Loucy (cell line): ENCODE data around the gene CCDC12.

ENCODE experiments used
- EZH2phosphoT487 ChIP-seq: fragments of 200-600 bp; IDR thresholded peaks from 2 replicates; pipeline ENCODE4 v1.6.1; 2018; ENCODE audit warnings: antibody characterized with exemption, mild to moderate bottlenecking, moderate library complexity, borderline replicate concordance
- TF ChIP-seq, protein P1 (sequence below): fragments of 200-600 bp; sonication (generic); conservative IDR thresholded peaks from 2 replicates; pipeline ENCODE4 v1.5.1; 2014; ENCODE audit warnings: mild to moderate bottlenecking, antibody characterized with exemption, low read length

DNA sequence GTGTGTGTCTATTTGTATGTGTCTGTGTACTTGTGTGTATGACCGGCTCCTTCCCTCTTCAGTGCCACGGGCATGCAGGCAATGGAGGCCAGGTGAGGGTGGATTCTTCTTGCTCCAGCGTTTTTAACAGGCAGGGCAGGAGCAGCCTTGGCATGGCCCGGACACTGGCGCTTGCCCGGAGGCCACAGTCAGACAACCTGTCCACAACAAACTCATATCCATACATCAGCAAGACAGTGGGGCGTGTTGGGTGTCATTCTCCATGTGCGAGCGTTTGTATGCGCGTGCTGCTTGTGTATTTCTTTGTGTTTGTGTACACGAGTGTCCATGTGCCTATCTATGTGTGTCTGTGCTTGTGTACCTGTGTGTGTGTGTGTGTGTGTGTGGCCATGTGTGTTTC lies 69.3 kb downstream of the CCDC12 start:
- TF ChIP-seq, protein P1, sequence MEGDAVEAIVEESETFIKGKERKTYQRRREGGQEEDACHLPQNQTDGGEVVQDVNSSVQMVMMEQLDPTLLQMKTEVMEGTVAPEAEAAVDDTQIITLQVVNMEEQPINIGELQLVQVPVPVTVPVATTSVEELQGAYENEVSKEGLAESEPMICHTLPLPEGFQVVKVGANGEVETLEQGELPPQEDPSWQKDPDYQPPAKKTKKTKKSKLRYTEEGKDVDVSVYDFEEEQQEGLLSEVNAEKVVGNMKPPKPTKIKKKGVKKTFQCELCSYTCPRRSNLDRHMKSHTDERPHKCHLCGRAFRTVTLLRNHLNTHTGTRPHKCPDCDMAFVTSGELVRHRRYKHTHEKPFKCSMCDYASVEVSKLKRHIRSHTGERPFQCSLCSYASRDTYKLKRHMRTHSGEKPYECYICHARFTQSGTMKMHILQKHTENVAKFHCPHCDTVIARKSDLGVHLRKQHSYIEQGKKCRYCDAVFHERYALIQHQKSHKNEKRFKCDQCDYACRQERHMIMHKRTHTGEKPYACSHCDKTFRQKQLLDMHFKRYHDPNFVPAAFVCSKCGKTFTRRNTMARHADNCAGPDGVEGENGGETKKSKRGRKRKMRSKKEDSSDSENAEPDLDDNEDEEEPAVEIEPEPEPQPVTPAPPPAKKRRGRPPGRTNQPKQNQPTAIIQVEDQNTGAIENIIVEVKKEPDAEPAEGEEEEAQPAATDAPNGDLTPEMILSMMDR = no peak
- no peak for TF ChIP-seq EZH2phosphoT487
